HPDE6-E6E7 (cell line): Measurements from ENCODE around the gene RBM20.
"Not testable (repeated sequence)": the region's sequence is repeated elsewhere in the genome, so short reads cannot be mapped to it uniquely, and the experiment has no call there.

Source experiments
- DNase-seq: peaks from one replicate; pipeline ENCODE4 v3.0.0; 2011; ENCODE audit warnings: missing footprints; ENCODE audit errors: extremely low spot score

Gene RBM20

GRCh38 chr10:110643653-110644597, at the start of gene RBM20:
RBM20 (plus strand) TSS chr10:110644336; CDS start chr10:110644455, 119 bp downstream.
- no peak for DNase-seq

- no peak for DNase-seq
These were observed 46.7 kb upstream of the RBM20 start for GRCh38 chr10:110597476-110597875.

GRCh38 chr10:110600487-110601101, 43.5 kb upstream of the RBM20 start:
- DNase-seq: no peak

GRCh38 chr10:110601581-110601980, 42.6 kb upstream of the RBM20 start:
- DNase-seq: no peak

GRCh38 chr10:110608087-110608486, 36.0 kb upstream of the RBM20 start:
- DNase-seq: no peak

- no peak for DNase-seq
These were observed 34.5 kb upstream of the RBM20 start for GRCh38 chr10:110609605-110610004.

- peak; percentile 31 for DNase-seq
These were observed 33.8 kb upstream of the RBM20 start for GRCh38 chr10:110610308-110610774.

- DNase-seq: not testable (repeated sequence)
These were observed 33.4 kb upstream of the RBM20 start for GRCh38 chr10:110610781-110611180.

- DNase-seq: no peak
These were observed 32.0 kb upstream of the RBM20 start for GRCh38 chr10:110612087-110612486.

- DNase-seq: no peak
These were observed 31.5 kb upstream of the RBM20 start for GRCh38 chr10:110612629-110613028.

GRCh38 chr10:110613341-110613995, 30.7 kb upstream of the RBM20 start:
- no peak for DNase-seq

GRCh38 chr10:110613996-110614495, 30.1 kb upstream of the RBM20 start:
- no peak for DNase-seq

- DNase-seq: no peak
These were observed 28.9 kb upstream of the RBM20 start for GRCh38 chr10:110615057-110615747.

- no peak for DNase-seq
These were observed 27.6 kb upstream of the RBM20 start for GRCh38 chr10:110616493-110617033.

- DNase-seq: no peak
These were observed 26.5 kb upstream of the RBM20 start for GRCh38 chr10:110617425-110618229.

- no peak for DNase-seq
These were observed 25.9 kb upstream of the RBM20 start for GRCh38 chr10:110618230-110618610.

GRCh38 chr10:110619514-110620397, 24.4 kb upstream of the RBM20 start:
- no peak for DNase-seq

- no peak for DNase-seq
These were observed 23.8 kb upstream of the RBM20 start for GRCh38 chr10:110620398-110620719.

- not testable (repeated sequence) for DNase-seq
These were observed 20.8 kb upstream of the RBM20 start for GRCh38 chr10:110623316-110623715.
